HCT116 (cell line): ENCODE measurements around the gene BBX. TPM values are rescaled to one million over a fixed set of nuclear protein-coding genes. Genes with fewer than 3 reads are reported as not detected.

Source experiments
- ATAC-seq: fragments of 200-7000 bp; cut with Tn5 transposase; 2 replicates; pipeline ENCODE4 v1.9.1; 2020; ENCODE audit warnings: mild to moderate bottlenecking, moderate library complexity
- BruUV-seq: library from RNA; stranded (reverse); fragments of 400-500 nt; replicated peaks from 2 replicates; lab custom pipeline; 2021; lab: Mats Ljungman, UMichigan
- CTCF ChIA-PET: fragments of 300-600 bp; sonication (Branson Sonifier 250); formaldehyde crosslinking; loops from one replicate; lab custom pipeline; 2021; ENCODE audit warnings: antibody characterized with exemption; lab: Charles Lee
- POLR2A ChIA-PET: fragments of 300-600, 350-600 bp; sonication (Branson Sonifier 250); formaldehyde crosslinking; loops from one replicate; lab custom pipeline; 2021; ENCODE audit warnings: antibody characterized with exemption; lab: Charles Lee
- RAD21 ChIA-PET, 2 experiments: fragments of 300-600 bp; sonication (Branson Sonifier 250); formaldehyde crosslinking; loops; one replicate each; lab custom pipeline; 2023; ENCODE audit warnings: low total read pairs in 2 of 2; ENCODE audit not compliant: uncharacterized antibody in 2 of 2, unreplicated experiment in 2 of 2, low non-redundant PET in 1 of 2; lab: Charles Lee
- DNase-seq: peaks from one replicate; pipeline ENCODE4 v3.0.0-alpha.2; 2010; ENCODE audit warnings: low read depth, low spot score
- H2AFZ ChIP-seq: fragments of 200-600 bp; shearing (Covaris generic), sonication (generic); 2 replicates; pipeline ENCODE4 v1.6.1; 2017; ENCODE audit warnings: low read depth, mixed run types, mixed read lengths, antibody characterized with exemption, low read length; ENCODE audit not compliant: poor library complexity, severe bottlenecking
- H3K27ac ChIP-seq: 2 replicates; pipeline ENCODE4 v1.5.1; 2012; ENCODE audit warnings: low read depth, low read length
- H3K27me3 ChIP-seq: fragments of 200-600 bp; sonication (generic); 2 replicates; pipeline ENCODE4 v1.6.1; 2016; ENCODE audit warnings: mixed run types, low read length, mixed read lengths; ENCODE audit not compliant: insufficient read depth
- H3K36me3 ChIP-seq, 2 experiments: fragments of 200-500 bp in 1 of 2; fragments of 200-600 bp in 1 of 2; sonication (Bioruptor generic) in 1 of 2; sonication (generic) in 1 of 2; 2 replicates each; pipeline versions ENCODE4 v1.5.1 to v1.6.1; 2014 to 2016; ENCODE audit warnings: low read length in 2 of 2, inconsistent platforms in 1 of 2, mixed read lengths in 1 of 2, mixed run types in 1 of 2; ENCODE audit not compliant: insufficient read depth in 2 of 2, control insufficient read depth in 1 of 2
- H3K4me1 ChIP-seq, 2 experiments: fragments of 200-600 bp in 1 of 2; sonication (generic) in 1 of 2; 2 replicates each; pipeline versions ENCODE4 v1.5.1 to v1.6.1; 2012 to 2017; ENCODE audit warnings: low read length in 2 of 2, inconsistent platforms in 1 of 2, mild to moderate bottlenecking in 1 of 2, mixed read lengths in 1 of 2, mixed run types in 1 of 2, moderate library complexity in 1 of 2; ENCODE audit not compliant: insufficient read depth in 2 of 2, control insufficient read depth in 1 of 2
- H3K4me2 ChIP-seq: fragments of 200-600 bp; sonication (generic); 2 replicates; pipeline ENCODE4 v1.6.1; 2017; ENCODE audit warnings: mixed run types, low read length, mixed read lengths
- H3K4me3 ChIP-seq, 2 experiments: fragments of 200-600 bp in 1 of 2; sonication (generic) in 1 of 2; replicated peaks in 1 of 2; 2 replicates each; pipeline ENCODE4 v1.5.1; 2011 to 2016; ENCODE audit warnings: low read length in 2 of 2, control low read depth in 1 of 2, low read depth in 1 of 2, mild to moderate bottlenecking in 1 of 2, mixed read lengths in 1 of 2, mixed run types in 1 of 2
- H3K79me2 ChIP-seq: fragments of 200-600 bp; sonication (generic); 2 replicates; pipeline ENCODE4 v1.6.1; 2017; ENCODE audit warnings: mild to moderate bottlenecking, mixed run types, low read length, moderate library complexity, mixed read lengths; ENCODE audit not compliant: insufficient read depth
- H3K9ac ChIP-seq: fragments of 200-600 bp; sonication (generic); 2 replicates; pipeline ENCODE4 v1.6.1; 2016; ENCODE audit warnings: low read length, mixed read lengths
- H3K9me2 ChIP-seq: fragments of 200-600 bp; sonication (generic), shearing (Covaris generic); 2 replicates; pipeline ENCODE4 v1.6.1; 2017; ENCODE audit warnings: mixed run types, mild to moderate bottlenecking, moderate library complexity; ENCODE audit not compliant: insufficient read depth
- H3K9me3 ChIP-seq, 2 experiments: fragments of 200-500 bp in 1 of 2; fragments of 200-600 bp in 1 of 2; sonication (Bioruptor generic) in 1 of 2; sonication (generic) in 1 of 2; 2 replicates each; pipeline ENCODE4 v1.6.1; 2014 to 2017; ENCODE audit warnings: low read length in 2 of 2, mixed read lengths in 2 of 2, inconsistent platforms in 1 of 2, low read depth in 1 of 2, mild to moderate bottlenecking in 1 of 2, mixed run types in 1 of 2, moderate library complexity in 1 of 2; ENCODE audit not compliant: control insufficient read depth in 1 of 2, insufficient read depth in 1 of 2
- H4K20me1 ChIP-seq: fragments of 200-600 bp; sonication (generic), shearing (Covaris generic); 2 replicates; pipeline ENCODE4 v1.6.1; 2017; ENCODE audit warnings: mixed run types, mild to moderate bottlenecking, moderate library complexity; ENCODE audit not compliant: insufficient read depth
- CEBPB ChIP-seq: IDR thresholded peaks from 2 replicates; pipeline ENCODE4 v1.6.1; 2012; ENCODE audit warnings: low read depth
- EGR1 ChIP-seq: IDR thresholded peaks from 2 replicates; pipeline ENCODE4 v1.6.1; 2012; ENCODE audit warnings: low read depth
- EZH2 ChIP-seq: fragments of 200-600 bp; sonication (generic); IDR thresholded peaks from 2 replicates; pipeline ENCODE4 v1.6.1; 2017; ENCODE audit warnings: antibody characterized with exemption, mixed run types
- FOSL1 ChIP-seq: IDR thresholded peaks from 2 replicates; pipeline ENCODE4 v1.6.1; 2012; ENCODE audit warnings: low read depth
- MAX ChIP-seq: IDR thresholded peaks from 2 replicates; pipeline ENCODE4 v1.6.1; 2012
- POLR2A ChIP-seq: IDR thresholded peaks from 2 replicates; pipeline ENCODE4 v1.7.0; 2011; ENCODE audit warnings: borderline replicate concordance; ENCODE audit not compliant: insufficient read depth, insufficient read length; ENCODE audit errors: extremely low read depth
- RAD21 ChIP-seq: IDR thresholded peaks from 2 replicates; pipeline ENCODE4 v1.6.1; 2012; ENCODE audit warnings: low read depth, mild to moderate bottlenecking
- SIN3A ChIP-seq: IDR thresholded peaks from 2 replicates; pipeline ENCODE4 v1.6.1; 2012; ENCODE audit warnings: low read depth
- SP1 ChIP-seq: IDR thresholded peaks from 2 replicates; pipeline ENCODE4 v1.6.1; 2012; ENCODE audit warnings: low read depth
- YY1 ChIP-seq: IDR thresholded peaks from 2 replicates; pipeline ENCODE4 v1.6.1; 2011; ENCODE audit warnings: low read length, low read depth, moderate library complexity, mild to moderate bottlenecking; ENCODE audit not compliant: insufficient replicate concordance; ENCODE audit errors: extremely low read depth
- ZNF274 ChIP-seq: fragments of 200-500 bp; sonication (Bioruptor generic); IDR thresholded peaks from 2 replicates; pipeline ENCODE4 v1.6.1; 2014; ENCODE audit warnings: mild to moderate bottlenecking, low read depth, low read length, inconsistent platforms
- intact Hi-C: fragments of 100-400 bp; cut with micrococcal nuclease; formaldehyde crosslinking; loops from 2 replicates; pipeline ENCODE4 v1.10.0; 2022
- total RNA-seq: library from RNA; stranded (reverse); gene quantifications from one replicate; pipeline ENCODE4 v1.2.1, GENCODE V29; 2021; ENCODE audit not compliant: unreplicated experiment
- TF ChIP-seq, protein P1 (sequence below): IDR thresholded peaks from 2 replicates; pipeline ENCODE4 v1.6.1; 2012; ENCODE audit warnings: low read depth

The BBX gene
- total RNA-seq, 1 experiment from 2014 or later: 55.6 TPM

GRCh38 chr3:107831590-107831989 lies 308.8 kb downstream of the BBX start:
- Histone ChIP-seq H3K27ac (no peak overlapping the region), H3K36me3 (no peaks in the 10 kb centered on the region), H3K4me3 (no peak overlapping the region), H3K4me2 (no peak overlapping the region), H4K20me1 (no peaks in the 10 kb centered on the region), H3K27me3 (no peaks in the 10 kb centered on the region), H3K9ac (no peak overlapping the region), H3K79me2 (no peaks in the 10 kb centered on the region), H3K9me3 (no peaks in the 10 kb centered on the region), H3K9me2 (no peaks in the 10 kb centered on the region), H3K4me1 (no peaks in the 10 kb centered on the region), H2AFZ (no peak overlapping the region)
- no TSS peak for BruUV-seq
- ATAC-seq (no peak), DNase-seq (no peak)
- POLR2A ChIA-PET: no interaction called here
- TF ChIP-seq SP1 (no peak), ZNF274 (no peak), EZH2 (no peak), EGR1 (no peak)
- TF ChIP-seq, protein P1, sequence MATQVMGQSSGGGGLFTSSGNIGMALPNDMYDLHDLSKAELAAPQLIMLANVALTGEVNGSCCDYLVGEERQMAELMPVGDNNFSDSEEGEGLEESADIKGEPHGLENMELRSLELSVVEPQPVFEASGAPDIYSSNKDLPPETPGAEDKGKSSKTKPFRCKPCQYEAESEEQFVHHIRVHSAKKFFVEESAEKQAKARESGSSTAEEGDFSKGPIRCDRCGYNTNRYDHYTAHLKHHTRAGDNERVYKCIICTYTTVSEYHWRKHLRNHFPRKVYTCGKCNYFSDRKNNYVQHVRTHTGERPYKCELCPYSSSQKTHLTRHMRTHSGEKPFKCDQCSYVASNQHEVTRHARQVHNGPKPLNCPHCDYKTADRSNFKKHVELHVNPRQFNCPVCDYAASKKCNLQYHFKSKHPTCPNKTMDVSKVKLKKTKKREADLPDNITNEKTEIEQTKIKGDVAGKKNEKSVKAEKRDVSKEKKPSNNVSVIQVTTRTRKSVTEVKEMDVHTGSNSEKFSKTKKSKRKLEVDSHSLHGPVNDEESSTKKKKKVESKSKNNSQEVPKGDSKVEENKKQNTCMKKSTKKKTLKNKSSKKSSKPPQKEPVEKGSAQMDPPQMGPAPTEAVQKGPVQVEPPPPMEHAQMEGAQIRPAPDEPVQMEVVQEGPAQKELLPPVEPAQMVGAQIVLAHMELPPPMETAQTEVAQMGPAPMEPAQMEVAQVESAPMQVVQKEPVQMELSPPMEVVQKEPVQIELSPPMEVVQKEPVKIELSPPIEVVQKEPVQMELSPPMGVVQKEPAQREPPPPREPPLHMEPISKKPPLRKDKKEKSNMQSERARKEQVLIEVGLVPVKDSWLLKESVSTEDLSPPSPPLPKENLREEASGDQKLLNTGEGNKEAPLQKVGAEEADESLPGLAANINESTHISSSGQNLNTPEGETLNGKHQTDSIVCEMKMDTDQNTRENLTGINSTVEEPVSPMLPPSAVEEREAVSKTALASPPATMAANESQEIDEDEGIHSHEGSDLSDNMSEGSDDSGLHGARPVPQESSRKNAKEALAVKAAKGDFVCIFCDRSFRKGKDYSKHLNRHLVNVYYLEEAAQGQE: no peak
- CTCF ChIA-PET: no interaction called here
- intact Hi-C loops: no loop called here
- RAD21 ChIA-PET: no interaction called here

DNA sequence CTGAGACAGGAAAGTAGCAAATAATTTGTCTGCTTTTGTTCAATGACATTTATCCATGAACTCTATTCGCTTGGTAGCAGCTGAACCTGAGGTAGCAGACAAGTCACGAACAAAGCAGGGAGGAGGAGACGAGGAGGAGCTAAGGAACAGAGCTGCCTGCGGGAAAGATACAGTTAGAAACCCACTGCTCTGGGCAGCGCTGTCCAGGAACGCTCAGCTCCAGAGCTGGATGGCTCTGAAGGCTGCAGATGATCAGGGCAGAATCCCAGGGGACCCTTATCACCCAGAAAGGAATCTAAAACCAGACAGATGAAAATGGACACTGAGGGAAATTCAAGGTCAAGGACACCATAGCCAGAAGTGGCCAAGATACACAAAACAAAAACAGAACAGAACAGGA lies 310.3 kb downstream of the BBX start:
- no peak for TF ChIP-seq FOSL1
- no peak for TF ChIP-seq CEBPB
- TF ChIP-seq MAX: no peak
- TF ChIP-seq SIN3A: no peak
- no peak for TF ChIP-seq YY1
- no peak for TF ChIP-seq POLR2A
- TF ChIP-seq RAD21: no peak
- no peak for TF ChIP-seq ZNF274
- TF ChIP-seq, all 23 proteins: peak for 0
- Histone ChIP-seq H3K79me2 (no peaks in the 10 kb centered on the region), H3K4me2 (no peak overlapping the region), H3K9me3 (no peaks in the 10 kb centered on the region), H3K9me2 (no peaks in the 10 kb centered on the region), H3K9ac (no peak overlapping the region), H3K27me3 (no peaks in the 10 kb centered on the region), H3K4me1 (no peaks in the 10 kb centered on the region), H4K20me1 (no peaks in the 10 kb centered on the region), H3K4me3 (no peak overlapping the region), H3K27ac (no peak overlapping the region), H2AFZ (no peak overlapping the region), H3K36me3 (no peaks in the 10 kb centered on the region)
- no peak for ATAC-seq
- DNase-seq: no peak
- intact Hi-C loops: no loop called here
- no TSS peak for BruUV-seq
- ChIA-PET RAD21 (no interaction called here), POLR2A (no interaction called here), CTCF (interaction anchor here (1.1 kb wide), 1 partner anchor 12 kb away, joined by 4 read pairs; no protein-coding TSS in a partner anchor)
